ENCODE data around the gene HOXA3.

Gene HOXA3

DNA sequence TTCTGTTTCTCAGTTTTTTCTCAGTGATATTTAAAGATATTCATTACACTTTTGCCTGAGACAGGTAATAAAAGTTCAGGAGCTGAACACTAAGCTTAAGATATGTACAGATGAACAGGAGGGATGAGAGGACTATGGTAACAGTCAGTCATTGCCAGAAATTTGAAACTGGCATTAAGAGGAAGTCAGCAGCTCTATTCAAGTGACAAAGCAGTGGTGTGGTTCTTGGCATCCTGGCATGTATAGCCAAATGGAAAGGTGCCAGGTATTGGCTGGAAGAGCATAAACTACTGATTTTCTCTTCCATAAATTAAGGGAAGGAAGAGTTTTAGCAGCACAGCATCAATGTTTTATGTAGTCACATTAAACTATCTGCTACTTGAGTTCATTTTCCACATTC, 79.3 kb downstream of the HOXA3 start:
- in situ Hi-C loops (cut with HindIII; ENCODE audit: low sequenced_read_pairs): no loop called here

DNA sequence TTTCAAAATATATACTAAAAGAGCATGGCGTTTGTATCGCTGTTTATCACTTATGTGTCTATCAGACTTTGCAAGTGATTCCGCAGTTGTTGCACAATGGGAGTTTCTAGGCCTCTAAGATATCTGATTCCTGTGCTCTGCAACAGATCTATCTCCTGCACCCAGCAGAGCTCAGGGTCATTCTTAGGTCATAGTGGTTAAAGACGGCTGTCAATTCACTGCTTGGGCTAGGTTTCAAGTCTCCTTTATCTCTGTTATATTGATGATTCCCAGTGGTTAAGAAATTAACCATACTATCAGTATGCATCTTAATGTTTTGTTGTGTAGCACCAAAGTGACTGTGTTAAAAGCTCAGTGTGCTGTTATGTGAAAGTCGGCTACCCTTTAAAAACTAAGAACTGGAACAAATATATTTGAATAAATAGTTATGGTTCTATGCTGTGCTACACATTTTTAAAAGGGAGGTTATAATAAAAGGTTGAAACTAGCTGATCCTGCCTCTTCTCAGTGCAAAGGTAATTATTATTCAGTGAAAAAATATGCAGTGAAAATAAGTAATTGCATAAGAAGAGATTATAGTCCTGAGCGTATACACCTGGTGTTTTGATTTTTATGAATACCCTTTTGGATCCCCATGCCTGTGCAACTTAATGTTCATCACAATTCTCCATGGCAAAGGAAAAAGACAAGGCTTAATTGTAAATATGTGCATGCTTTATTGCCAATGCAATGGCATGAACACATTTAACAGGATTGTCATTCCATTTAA, 80.6 kb downstream of the HOXA3 start:
- in situ Hi-C loops (cut with HindIII; ENCODE audit: low sequenced_read_pairs): no loop called here

DNA sequence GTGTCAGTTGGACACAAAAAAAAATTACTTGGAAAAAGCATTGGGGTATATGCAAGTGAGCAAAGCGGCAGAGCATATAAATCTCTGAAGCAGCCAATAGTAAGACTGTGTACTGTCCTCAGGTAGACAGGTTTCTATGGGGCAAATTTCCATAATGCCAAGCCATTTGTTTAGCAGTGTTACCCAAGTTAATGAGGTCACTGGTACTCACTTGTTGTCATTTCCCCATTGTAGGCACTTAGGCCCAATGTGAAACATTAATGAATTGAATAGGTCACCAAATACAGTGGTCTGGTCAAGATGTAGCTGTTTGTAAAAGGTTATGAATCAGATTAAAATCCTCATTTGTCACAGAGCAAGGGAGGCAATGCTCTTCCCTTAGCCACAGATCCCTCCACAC, 84.1 kb downstream of the HOXA3 start:
- in situ Hi-C loops (cut with HindIII; ENCODE audit: low sequenced_read_pairs): no loop called here

DNA sequence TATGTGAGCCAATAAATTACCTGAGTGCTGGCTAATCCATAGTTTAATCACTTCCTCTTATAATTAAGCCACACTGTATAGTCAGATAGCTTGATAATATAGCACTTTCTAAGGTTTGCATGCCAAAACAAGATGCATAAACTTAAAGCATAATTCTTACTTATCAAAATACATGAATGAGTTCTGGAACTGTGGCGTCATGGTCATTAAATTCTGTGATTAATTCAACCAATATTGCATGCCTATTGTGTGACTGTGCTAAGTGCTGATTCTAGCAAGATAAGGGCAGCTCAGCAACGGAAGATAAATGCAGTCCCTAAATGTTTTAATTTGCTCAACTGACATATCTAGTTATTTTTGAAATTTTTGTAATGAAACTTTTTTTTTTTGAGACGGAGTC, 86.2 kb downstream of the HOXA3 start:
- in situ Hi-C loops (cut with HindIII; ENCODE audit: low sequenced_read_pairs): no loop called here

DNA sequence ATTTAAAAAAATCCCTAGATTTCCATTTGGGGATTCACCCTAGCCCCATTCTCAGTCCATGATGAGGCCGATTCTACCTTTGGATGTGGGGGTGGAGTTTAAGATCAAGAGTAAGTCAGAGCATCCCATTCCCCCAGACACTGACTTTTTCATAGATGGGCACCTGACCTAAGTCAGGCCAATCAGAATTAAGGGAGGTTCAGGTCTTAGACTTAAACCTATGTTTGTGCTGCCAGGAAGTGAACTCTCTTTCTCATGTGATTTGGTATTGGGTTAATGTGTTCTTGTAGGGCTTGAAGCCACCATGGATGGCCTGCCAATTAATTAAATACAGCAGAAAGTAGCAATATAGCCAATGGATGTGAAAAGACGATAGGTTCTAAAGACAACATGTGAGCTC, 86.7 kb downstream of the HOXA3 start:
- in situ Hi-C loops (cut with HindIII; ENCODE audit: low sequenced_read_pairs): no loop called here

DNA sequence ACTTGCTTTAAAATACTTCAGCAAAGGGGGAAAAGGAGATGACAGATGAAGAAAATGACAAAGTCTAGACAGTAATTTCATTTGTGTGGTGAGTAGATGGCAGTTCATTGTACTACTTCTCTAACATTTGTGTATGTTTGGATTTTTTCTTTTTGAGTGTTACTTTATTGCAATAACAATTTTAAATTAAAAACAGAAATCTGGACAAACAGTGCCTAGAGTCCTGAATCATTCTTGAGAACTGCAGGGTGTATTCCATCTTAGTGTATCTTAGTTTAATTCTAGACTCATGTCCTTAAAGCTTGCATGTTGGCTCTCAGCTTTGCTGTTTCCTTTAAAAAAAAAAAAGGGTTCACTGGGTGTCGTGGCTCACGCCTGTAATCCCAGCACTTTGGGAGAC, 87.7 kb downstream of the HOXA3 start:
- in situ Hi-C loops (cut with HindIII; ENCODE audit: low sequenced_read_pairs): no loop called here

GRCh38 chr7:27064159-27064558, 88.2 kb downstream of the HOXA3 start:
- in situ Hi-C loops (cut with HindIII; ENCODE audit: low sequenced_read_pairs): no loop called here

GRCh38 chr7:27062946-27063345, 89.4 kb downstream of the HOXA3 start:
- in situ Hi-C loops (cut with HindIII; ENCODE audit: low sequenced_read_pairs): no loop called here

All from endothelial cell of hepatic sinusoid (primary cell).